ENCODE results near the gene FMN2. TPM values are rescaled to one million over a fixed set of nuclear protein-coding genes. Genes with fewer than 3 reads are reported as not detected.

Gene FMN2
- total RNA-seq, 2 experiments from 2014 or later: not detected

DNA sequence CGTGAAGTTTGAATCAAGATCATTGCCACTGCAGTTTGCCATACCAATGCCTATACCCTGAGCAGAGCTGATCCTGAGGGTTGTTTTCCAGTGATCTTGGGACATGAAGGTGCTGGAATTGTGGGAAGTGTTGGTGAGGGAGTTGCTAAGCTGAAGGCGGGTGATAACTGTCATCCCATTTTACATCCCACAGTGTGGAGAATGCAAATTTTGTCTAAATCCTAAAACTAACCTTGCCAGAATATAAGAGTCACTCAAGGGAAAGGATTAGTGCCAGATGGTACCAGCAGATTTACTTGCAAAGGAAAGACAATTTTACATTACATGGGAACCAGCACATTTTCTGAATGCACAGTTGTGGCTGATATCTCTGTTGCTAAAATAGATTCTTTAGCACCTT, 78.6 kb downstream of the FMN2 start:
- ATAC-seq (no peak), DNase-seq (no peak)
- peaks cover 2% of the 10 kb centered on the region for H3K27me3 Mint-ChIP-seq
- H3K27ac Mint-ChIP-seq: no peak overlapping the region
- TF ChIP-seq, protein P1, sequence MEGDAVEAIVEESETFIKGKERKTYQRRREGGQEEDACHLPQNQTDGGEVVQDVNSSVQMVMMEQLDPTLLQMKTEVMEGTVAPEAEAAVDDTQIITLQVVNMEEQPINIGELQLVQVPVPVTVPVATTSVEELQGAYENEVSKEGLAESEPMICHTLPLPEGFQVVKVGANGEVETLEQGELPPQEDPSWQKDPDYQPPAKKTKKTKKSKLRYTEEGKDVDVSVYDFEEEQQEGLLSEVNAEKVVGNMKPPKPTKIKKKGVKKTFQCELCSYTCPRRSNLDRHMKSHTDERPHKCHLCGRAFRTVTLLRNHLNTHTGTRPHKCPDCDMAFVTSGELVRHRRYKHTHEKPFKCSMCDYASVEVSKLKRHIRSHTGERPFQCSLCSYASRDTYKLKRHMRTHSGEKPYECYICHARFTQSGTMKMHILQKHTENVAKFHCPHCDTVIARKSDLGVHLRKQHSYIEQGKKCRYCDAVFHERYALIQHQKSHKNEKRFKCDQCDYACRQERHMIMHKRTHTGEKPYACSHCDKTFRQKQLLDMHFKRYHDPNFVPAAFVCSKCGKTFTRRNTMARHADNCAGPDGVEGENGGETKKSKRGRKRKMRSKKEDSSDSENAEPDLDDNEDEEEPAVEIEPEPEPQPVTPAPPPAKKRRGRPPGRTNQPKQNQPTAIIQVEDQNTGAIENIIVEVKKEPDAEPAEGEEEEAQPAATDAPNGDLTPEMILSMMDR (IDR thresholded peaks at IDR 0.05): no peak
- CTCF ChIA-PET: interaction anchor here (1.0 kb wide), 2 partner anchors 19 to 21 kb away, joined by 3 read pairs; no protein-coding TSS in a partner anchor
- peaks cover 2% of the 10 kb centered on the region for H3K9me3 Mint-ChIP-seq
- no peak overlapping the region for H3K4me3 Mint-ChIP-seq
- no peaks in the 10 kb centered on the region for H3K4me1 Mint-ChIP-seq (ENCODE audit: low read depth)
- intact Hi-C loops (cut with micrococcal nuclease): no loop called here
- POLR2A ChIA-PET: no interaction called here
- H3K36me3 Mint-ChIP-seq (ENCODE audit: low read depth): no peaks in the 10 kb centered on the region

DNA sequence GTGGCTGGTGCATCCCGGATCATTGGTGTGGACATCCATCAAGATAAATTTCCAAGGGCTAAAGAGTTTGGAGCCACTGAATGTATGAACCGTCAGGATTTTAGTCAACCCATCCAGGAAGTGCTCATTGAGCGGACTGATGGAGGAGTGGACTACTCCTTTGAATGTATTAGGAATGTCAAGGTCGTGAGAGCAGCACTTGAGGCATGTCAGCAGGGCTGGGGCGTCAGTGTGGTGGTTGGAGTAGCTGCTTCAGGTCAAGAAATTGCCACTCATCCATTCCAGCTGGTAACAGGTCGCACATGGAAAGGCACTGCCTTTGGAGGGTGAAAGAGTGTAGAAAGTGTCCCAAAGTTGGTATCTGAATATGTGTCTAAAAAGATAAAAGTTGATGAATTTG, 79.1 kb downstream of the FMN2 start:
- H3K27me3 Mint-ChIP-seq: peaks cover 2% of the 10 kb centered on the region
- H3K36me3 Mint-ChIP-seq (ENCODE audit: low read depth): no peaks in the 10 kb centered on the region
- intact Hi-C loops (cut with micrococcal nuclease): no loop called here
- TF ChIP-seq, protein P1 (IDR thresholded peaks at IDR 0.05): no peak
- DNase-seq (no peak), ATAC-seq (no peak)
- ChIA-PET CTCF (interaction anchor here (1.0 kb wide), 2 partner anchors 19 to 21 kb away, joined by 3 read pairs; no protein-coding TSS in a partner anchor), POLR2A (no interaction called here)
- H3K9me3 Mint-ChIP-seq: peaks cover 2% of the 10 kb centered on the region
- H3K4me3 Mint-ChIP-seq: no peak overlapping the region
- no peaks in the 10 kb centered on the region for H3K4me1 Mint-ChIP-seq (ENCODE audit: low read depth)
- no peak overlapping the region for H3K27ac Mint-ChIP-seq

DNA sequence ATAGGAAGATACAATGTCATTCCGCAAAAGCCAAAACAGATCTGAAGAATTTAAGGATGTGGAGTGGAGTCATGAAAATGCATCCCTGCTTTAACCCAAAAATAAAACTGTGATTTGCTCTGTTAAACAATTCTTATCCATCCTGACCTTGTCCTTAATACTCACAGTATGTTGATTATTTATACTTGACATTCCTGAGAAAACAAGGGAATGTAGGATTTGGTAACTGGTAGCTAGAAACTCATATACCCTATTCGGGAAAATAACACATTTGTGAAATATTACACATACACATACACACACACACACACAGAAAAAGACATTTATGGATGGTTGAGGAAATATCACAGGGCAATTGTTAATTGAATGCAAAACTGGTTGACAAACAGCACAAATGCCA, 80.2 kb downstream of the FMN2 start:
- Mint-ChIP-seq H3K27ac (no peak overlapping the region), H3K36me3 (ENCODE audit: low read depth) (no peaks in the 10 kb centered on the region), H3K4me1 (ENCODE audit: low read depth) (no peaks in the 10 kb centered on the region), H3K4me3 (no peak overlapping the region), H3K9me3 (peaks cover 2% of the 10 kb centered on the region), H3K27me3 (peaks cover 2% of the 10 kb centered on the region)
- TF ChIP-seq, protein P1 (IDR thresholded peaks at IDR 0.05): no peak
- DNase-seq: no peak
- CTCF ChIA-PET: no interaction called here
- POLR2A ChIA-PET: no interaction called here
- intact Hi-C loops (cut with micrococcal nuclease): no loop called here
- ATAC-seq: no peak

DNA sequence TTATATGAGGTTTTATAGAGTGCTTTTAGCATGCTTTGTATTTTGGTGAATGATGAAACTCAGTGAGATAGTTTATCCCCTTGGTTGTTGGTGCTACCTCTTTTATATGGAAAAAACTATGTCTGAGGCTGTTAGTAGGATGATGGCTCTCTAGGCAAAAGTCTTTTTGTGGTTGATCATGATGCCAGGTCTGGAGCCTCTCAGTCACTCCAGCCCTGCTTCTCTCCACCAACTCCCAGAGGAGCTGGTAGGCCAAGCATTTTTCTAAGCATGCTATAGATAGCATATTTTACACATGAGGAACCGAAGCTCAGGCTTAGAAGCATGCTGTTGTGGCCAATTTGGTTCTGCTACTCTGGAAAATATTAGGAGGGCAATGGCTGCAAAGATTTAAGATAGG, 82.2 kb downstream of the FMN2 start:
- intact Hi-C loops (cut with micrococcal nuclease): no loop called here
- TF ChIP-seq, protein P1 (IDR thresholded peaks at IDR 0.05): no peak
- H3K4me1 Mint-ChIP-seq (ENCODE audit: low read depth): no peaks in the 10 kb centered on the region
- ChIA-PET CTCF (interaction anchor here (1.5 kb wide), 1 partner anchor 24 kb away, joined by 3 read pairs; no protein-coding TSS in a partner anchor), POLR2A (no interaction called here)
- H3K27me3 Mint-ChIP-seq: peaks cover 2% of the 10 kb centered on the region
- no peak overlapping the region for H3K4me3 Mint-ChIP-seq
- no peak for ATAC-seq
- DNase-seq: no peak
- H3K27ac Mint-ChIP-seq: no peak overlapping the region
- H3K36me3 Mint-ChIP-seq (ENCODE audit: low read depth): no peaks in the 10 kb centered on the region
- no peaks in the 10 kb centered on the region for H3K9me3 Mint-ChIP-seq

DNA sequence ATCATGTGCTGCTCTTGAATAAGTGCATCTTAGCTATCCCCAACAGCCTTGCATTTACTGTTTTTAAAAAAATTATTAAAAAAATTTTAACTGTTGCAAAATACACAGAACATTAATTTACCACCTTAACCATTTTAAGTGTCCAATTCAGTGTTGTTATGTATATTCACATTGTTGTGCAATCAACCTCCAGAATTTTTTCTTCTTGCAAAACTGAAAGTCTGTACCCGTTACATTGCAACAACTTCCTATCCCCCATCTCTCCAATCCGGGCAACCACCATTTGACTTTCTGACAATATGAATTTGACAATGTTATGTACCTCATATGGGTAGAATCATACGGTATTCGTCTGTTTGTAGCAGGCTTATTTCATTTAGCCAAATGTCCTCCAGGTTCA, 83.1 kb downstream of the FMN2 start:
- no peak overlapping the region for H3K27ac Mint-ChIP-seq
- ChIA-PET POLR2A (no interaction called here), CTCF (no interaction called here)
- ATAC-seq: no peak
- TF ChIP-seq, protein P1 (IDR thresholded peaks at IDR 0.05): no peak
- H3K4me3 Mint-ChIP-seq: no peak overlapping the region
- intact Hi-C loops (cut with micrococcal nuclease): no loop called here
- peaks cover 2% of the 10 kb centered on the region for H3K27me3 Mint-ChIP-seq
- DNase-seq: no peak
- H3K9me3 Mint-ChIP-seq: no peaks in the 10 kb centered on the region
- H3K4me1 Mint-ChIP-seq (ENCODE audit: low read depth): no peaks in the 10 kb centered on the region
- no peaks in the 10 kb centered on the region for H3K36me3 Mint-ChIP-seq (ENCODE audit: low read depth)
